HEK293 (cell line): ENCODE results near the gene LRP6.
A peak's percentile ranks its signal among the peaks of the same experiment; 100 is the strongest.

Experiments used
- BCL11B ChIP-seq: fragments of 450-650 bp; formaldehyde crosslinking; IDR thresholded peaks from 2 replicates; pipeline ENCODE4 v1.5.1; 2016; ENCODE audit warnings: low read depth, missing biosample characterization, missing genetic modification characterization
- BCL6B ChIP-seq: fragments of 450-650 bp; formaldehyde crosslinking; IDR thresholded peaks from 2 replicates; pipeline ENCODE4 v1.5.1; 2017; ENCODE audit warnings: missing biosample characterization, missing genetic modification characterization
- GLIS1 ChIP-seq: fragments of 450-650 bp; formaldehyde crosslinking; IDR thresholded peaks from 2 replicates; pipeline ENCODE4 v1.5.1; 2016; ENCODE audit warnings: missing biosample characterization, missing genetic modification characterization
- HOXC10 ChIP-seq: sonication (generic); formaldehyde crosslinking; IDR thresholded peaks from 2 replicates; pipeline ENCODE4 v1.8.1; 2023; ENCODE audit warnings: mild to moderate bottlenecking, missing genetic modification reagents
- KLF16 ChIP-seq: fragments of 450-650 bp; formaldehyde crosslinking; IDR thresholded peaks from 2 replicates; pipeline ENCODE4 v1.5.1; 2017; ENCODE audit warnings: missing biosample characterization, missing genetic modification characterization
- MYNN ChIP-seq: fragments of 450-650 bp; formaldehyde crosslinking; IDR thresholded peaks from 2 replicates; pipeline ENCODE4 v1.5.1; 2016; ENCODE audit warnings: missing biosample characterization, missing genetic modification characterization, borderline replicate concordance
- PBX3 ChIP-seq: sonication (generic); formaldehyde crosslinking; IDR thresholded peaks from 2 replicates; pipeline ENCODE4 v1.8.1; 2022; ENCODE audit warnings: mild to moderate bottlenecking, moderate library complexity, missing genetic modification reagents
- PRDM1 ChIP-seq: fragments of 450-650 bp; formaldehyde crosslinking; IDR thresholded peaks from 2 replicates; pipeline ENCODE4; 2016; ENCODE audit warnings: missing biosample characterization, missing genetic modification characterization
- PRDM2 ChIP-seq: fragments of 450-650 bp; formaldehyde crosslinking; IDR thresholded peaks from 2 replicates; pipeline ENCODE4 v1.5.1; 2016; ENCODE audit warnings: missing biosample characterization, missing genetic modification characterization, borderline replicate concordance
- SCRT1 ChIP-seq: fragments of 450-650 bp; formaldehyde crosslinking; IDR thresholded peaks from 2 replicates; pipeline ENCODE4 v1.5.1; 2016; ENCODE audit warnings: missing biosample characterization, missing genetic modification characterization, borderline replicate concordance
- SCRT2 ChIP-seq: fragments of 450-650 bp; formaldehyde crosslinking; IDR thresholded peaks from 2 replicates; pipeline ENCODE4 v1.5.1; 2016; ENCODE audit warnings: missing biosample characterization, missing genetic modification characterization
- ZFHX2 ChIP-seq: fragments of 450-650 bp; formaldehyde crosslinking; conservative IDR thresholded peaks from 2 replicates; pipeline ENCODE4 v1.5.1; 2016; ENCODE audit warnings: missing biosample characterization, missing genetic modification characterization
- ZIC2 ChIP-seq: fragments of 450-650 bp; formaldehyde crosslinking; IDR thresholded peaks from 2 replicates; pipeline ENCODE4 v1.5.1; 2016; ENCODE audit warnings: missing biosample characterization, missing genetic modification characterization
- ZNF174 ChIP-seq: fragments of 450-650 bp; formaldehyde crosslinking; IDR thresholded peaks from 2 replicates; pipeline ENCODE4 v1.5.0; 2017; ENCODE audit warnings: missing biosample characterization, mild to moderate bottlenecking, missing genetic modification characterization
- ZNF175 ChIP-seq: fragments of 450-650 bp; formaldehyde crosslinking; IDR thresholded peaks from 2 replicates; pipeline ENCODE4 v1.5.1; 2016; ENCODE audit warnings: missing biosample characterization, missing genetic modification characterization
- ZNF18 ChIP-seq: fragments of 450-650 bp; formaldehyde crosslinking; IDR thresholded peaks from 2 replicates; pipeline ENCODE4 v1.5.1; 2016; ENCODE audit warnings: missing biosample characterization, missing genetic modification characterization
- ZNF184 ChIP-seq: fragments of 450-650 bp; IDR thresholded peaks from 2 replicates; pipeline ENCODE4 v1.5.1; 2018; ENCODE audit warnings: missing biosample characterization, mild to moderate bottlenecking, missing genetic modification characterization
- ZNF214 ChIP-seq: fragments of 450-650 bp; formaldehyde crosslinking; IDR thresholded peaks from 2 replicates; pipeline ENCODE4 v1.5.1; 2017; ENCODE audit warnings: missing biosample characterization, mild to moderate bottlenecking, missing genetic modification characterization, borderline replicate concordance
- ZNF366 ChIP-seq: fragments of 450-650 bp; formaldehyde crosslinking; conservative IDR thresholded peaks from 2 replicates; pipeline ENCODE4 v1.5.1; 2016; ENCODE audit warnings: missing biosample characterization, missing genetic modification characterization
- ZNF423 ChIP-seq: fragments of 450-650 bp; formaldehyde crosslinking; IDR thresholded peaks from 2 replicates; pipeline ENCODE4 v1.5.1; 2016; ENCODE audit warnings: missing biosample characterization, missing genetic modification characterization
- ZNF449 ChIP-seq: fragments of 450-650 bp; formaldehyde crosslinking; IDR thresholded peaks from 2 replicates; pipeline ENCODE4 v1.5.1; 2017; ENCODE audit warnings: missing biosample characterization, mild to moderate bottlenecking, missing genetic modification characterization, moderate library complexity
- ZNF549 ChIP-seq: fragments of 450-650 bp; IDR thresholded peaks from 2 replicates; pipeline ENCODE4 v1.5.1; 2018; ENCODE audit warnings: missing biosample characterization, missing genetic modification characterization, mild to moderate bottlenecking, inconsistent platforms, moderate library complexity
- ZNF558 ChIP-seq: fragments of 450-650 bp; formaldehyde crosslinking; IDR thresholded peaks from 2 replicates; pipeline ENCODE4 v1.5.1; 2016; ENCODE audit warnings: missing biosample characterization, missing genetic modification characterization
- ZNF623 ChIP-seq: fragments of 450-650 bp; formaldehyde crosslinking; IDR thresholded peaks from 2 replicates; pipeline ENCODE4 v1.5.1; 2016; ENCODE audit warnings: missing biosample characterization, missing genetic modification characterization
- ZNF664 ChIP-seq: fragments of 450-650 bp; formaldehyde crosslinking; IDR thresholded peaks from 2 replicates; pipeline ENCODE4 v1.5.1; 2016; ENCODE audit warnings: missing biosample characterization, missing genetic modification characterization
- ZSCAN5A ChIP-seq: fragments of 450-650 bp; formaldehyde crosslinking; IDR thresholded peaks from 2 replicates; pipeline ENCODE4 v1.5.1; 2016; ENCODE audit warnings: missing biosample characterization, missing genetic modification characterization

LRP6 gene

GRCh38 chr12:12266873-12267741, at the start of gene LRP6 (continued):
- TF ChIP-seq PBX3 (CRISPR knock-in tag) (peak; percentile 51; the same call in 1 of the 2 replicates), ZNF174 (peak; percentile 95; the same call in 1 of the 2 replicates), ZNF623 (tag by site-specific recombination) (no peak; the same call in 1 of the 2 replicates), ZNF184 (tag by site-specific recombination) (no peak; the same call in 1 of the 2 replicates), ZIC2 (tag by site-specific recombination) (peak; percentile 98), ZNF423 (tag by site-specific recombination) (peak; percentile 69), ZNF366 (tag by site-specific recombination) (peak; percentile 86), ZNF558 (tag by site-specific recombination) (peak; percentile 69; the same call in 1 of the 2 replicates), HOXC10 (CRISPR knock-in tag) (peak; percentile 22; the same call in 1 of the 2 replicates), ZSCAN5A (tag by site-specific recombination) (peak; percentile 97), ZFHX2 (tag by site-specific recombination) (peak; percentile 96), SCRT1 (peak; percentile 73; the same call in 1 of the 2 replicates), GLIS1 (tag by site-specific recombination) (peak; percentile 97), SCRT2 (tag by site-specific recombination) (peak; percentile 81), ZNF549 (no peak), PRDM2 (tag by site-specific recombination) (peak; percentile 96), PRDM1 (peak; percentile 63), ZNF175 (tag by site-specific recombination) (no peak), BCL6B (tag by site-specific recombination) (peak; percentile 40; the same call in 1 of the 2 replicates), ZNF18 (tag by site-specific recombination) (peak; percentile 90), ZNF214 (tag by site-specific recombination) (no peak), ZNF449 (peak; percentile 67; the same call in 1 of the 2 replicates), MYNN (tag by site-specific recombination) (peak; percentile 65; the same call in 1 of the 2 replicates), KLF16 (tag by site-specific recombination) (peak; percentile 100), ZNF664 (peak; percentile 90), BCL11B (tag by site-specific recombination) (peak; percentile 98)
